ENCODE data around the gene SUSD6.
"Not testable (repeated sequence)": the region's sequence is repeated elsewhere in the genome, so short reads cannot be mapped to it uniquely, and the experiment has no call there.

SUSD6 gene

GRCh38 chr14:69713209-69713781 lies 101.9 kb downstream of the SUSD6 start:
- no peak for DNase-seq (ENCODE audit: low read depth)

DNA sequence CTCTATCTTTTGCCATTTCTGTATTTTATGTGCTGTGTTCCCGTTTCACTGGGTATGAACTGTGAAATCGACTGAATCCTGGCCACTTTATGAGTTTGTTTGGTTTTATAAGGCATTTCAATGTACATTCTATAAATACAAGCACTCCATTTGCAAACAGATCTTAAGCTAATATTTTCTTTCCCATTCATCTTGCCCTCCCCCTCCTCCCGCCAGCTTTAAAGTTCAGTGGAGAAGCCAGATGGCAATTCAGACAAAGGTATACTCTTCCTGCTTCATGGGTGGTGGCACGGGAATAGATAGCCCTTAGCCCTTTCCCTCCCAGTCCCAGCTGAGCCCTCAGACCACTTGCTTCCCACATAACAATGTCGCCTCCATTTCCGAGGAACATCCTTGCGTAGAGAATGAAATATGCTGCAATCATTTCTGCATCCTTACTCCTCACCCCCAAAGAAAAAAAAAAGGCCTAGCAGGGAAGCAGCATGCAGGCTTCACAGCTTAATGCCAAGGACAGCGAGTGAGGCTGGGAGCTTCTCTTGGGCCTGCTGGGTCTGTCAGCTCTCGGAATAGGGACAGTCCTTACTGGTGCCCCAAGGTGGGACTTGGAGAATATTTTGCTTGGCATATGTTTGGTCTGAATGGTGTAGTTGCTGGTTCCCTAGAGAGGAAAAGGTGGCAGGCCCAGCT lies 102.7 kb downstream of the SUSD6 start:
- no peak for DNase-seq (ENCODE audit: low read depth)

- DNase-seq (ENCODE audit: low read depth) = no peak
Measured at GRCh38 chr14:69715725-69716477, 104.5 kb downstream of the SUSD6 start.

DNA sequence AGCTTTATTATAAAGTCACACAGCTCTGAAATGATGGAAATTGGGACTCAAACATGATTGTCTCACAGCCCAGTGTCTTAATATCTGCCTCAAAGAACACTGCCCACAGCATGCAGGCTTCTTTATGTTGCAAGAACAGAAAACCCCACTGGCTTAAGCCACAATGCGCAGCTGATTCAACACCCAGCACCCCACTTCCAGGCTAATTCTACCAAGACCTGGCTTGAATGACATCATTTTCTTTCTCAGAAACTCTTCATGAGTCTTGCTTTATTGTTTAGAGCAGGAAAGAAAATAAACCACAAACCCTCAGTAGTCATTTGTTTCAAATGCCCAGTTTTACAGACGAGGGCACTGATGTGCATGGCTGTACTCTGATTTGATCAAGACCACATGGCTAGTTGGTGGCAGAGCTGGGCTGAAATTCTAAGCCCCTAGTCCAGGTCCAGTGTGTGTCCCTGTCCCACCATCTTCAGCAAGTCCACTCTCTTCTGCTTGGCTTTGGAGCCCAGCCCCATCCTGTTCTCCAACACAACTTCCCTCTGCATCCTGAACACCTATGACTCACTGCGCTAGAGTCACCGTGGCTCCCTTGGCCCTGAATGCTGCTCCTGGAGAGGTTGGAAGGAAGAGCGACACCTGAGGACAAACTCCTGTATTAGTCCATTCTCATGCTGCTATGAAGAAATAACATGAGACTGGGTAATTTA lies 105.2 kb downstream of the SUSD6 start:
- peak; percentile 17 for DNase-seq (ENCODE audit: low read depth)

GRCh38 chr14:69718614-69719013 lies 107.2 kb downstream of the SUSD6 start:
- not testable (repeated sequence) for DNase-seq (ENCODE audit: low read depth)

DNA sequence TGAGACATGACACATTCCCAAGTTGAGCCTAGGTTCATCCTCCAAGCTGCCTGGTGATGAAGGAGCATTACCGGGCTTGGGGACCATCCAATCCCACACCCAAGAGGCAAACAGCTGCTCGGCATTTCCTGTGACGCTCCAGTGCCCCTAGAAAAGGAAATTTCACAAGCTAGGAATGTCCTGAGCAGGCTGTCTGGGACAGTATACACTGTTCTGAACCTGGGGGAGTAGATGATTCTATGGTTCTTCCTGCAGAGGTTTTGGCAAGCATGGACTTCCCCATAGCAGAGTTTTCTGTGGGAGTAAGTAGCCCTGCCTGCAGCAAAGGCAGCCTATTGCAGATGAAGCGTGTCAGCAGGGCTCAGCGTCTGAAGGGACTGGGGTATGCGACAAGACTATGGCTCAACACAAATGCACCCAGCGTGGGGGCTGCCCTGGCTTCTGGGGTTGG lies 108.1 kb downstream of the SUSD6 start:
- DNase-seq (ENCODE audit: low read depth) = no peak

DNA sequence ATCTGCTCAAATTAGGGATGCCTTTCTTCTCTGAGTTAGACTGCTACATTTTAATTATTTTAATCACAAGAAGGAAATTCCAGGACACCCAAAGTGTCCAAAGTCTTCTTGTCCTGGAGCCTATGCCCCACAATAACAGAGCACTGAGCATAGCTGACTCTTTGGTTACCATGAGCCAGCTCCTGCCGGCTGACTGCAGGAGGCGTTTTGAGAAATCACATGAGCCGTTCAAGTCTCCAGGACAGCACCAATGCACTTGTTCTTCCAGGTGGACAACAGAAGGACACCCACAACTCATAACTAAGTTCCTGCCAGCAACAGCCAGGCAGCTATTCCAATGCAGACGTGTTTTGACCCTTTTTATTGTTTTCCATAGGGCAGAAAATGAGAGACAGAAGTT lies 109.5 kb downstream of the SUSD6 start:
- no peak for DNase-seq (ENCODE audit: low read depth)

- peak; percentile 55 for DNase-seq (ENCODE audit: low read depth)
Measured at GRCh38 chr14:69726761-69727511, 115.5 kb downstream of the SUSD6 start.

GRCh38 chr14:69727860-69728259 lies 116.5 kb downstream of the SUSD6 start:
- DNase-seq (ENCODE audit: low read depth) = no peak

DNA sequence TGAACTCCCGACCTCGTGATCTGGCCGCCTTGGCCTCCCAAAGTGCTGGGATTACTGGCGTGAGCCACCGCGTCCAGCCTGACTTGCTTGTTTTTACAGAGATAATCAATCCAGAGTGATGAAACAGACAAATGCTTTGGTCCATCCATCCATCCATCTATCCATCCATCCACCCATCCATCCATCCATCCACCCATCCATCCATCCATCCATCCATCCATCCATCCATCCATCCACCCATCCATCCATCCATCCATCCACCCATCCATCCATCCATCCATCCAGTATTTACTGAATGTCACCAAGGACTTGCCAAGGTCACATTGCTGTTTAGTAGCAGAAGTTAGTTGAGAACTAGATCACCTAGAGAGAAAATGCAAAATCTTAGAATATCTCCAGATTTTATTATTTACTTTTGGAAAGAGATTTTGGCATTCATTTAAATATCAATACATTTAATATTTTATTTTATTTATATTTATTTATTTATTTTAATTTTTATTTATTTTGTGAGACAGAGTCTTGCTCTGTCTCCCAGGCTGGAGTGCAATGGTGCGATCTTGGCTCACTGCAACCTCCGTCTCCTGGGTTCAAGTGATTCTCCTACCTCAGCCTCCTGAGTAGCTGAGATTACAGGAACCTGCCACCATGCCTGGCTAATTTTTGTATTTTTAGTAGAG lies 120.7 kb downstream of the SUSD6 start:
- not testable (repeated sequence) for DNase-seq (ENCODE audit: low read depth)

GRCh38 chr14:69736405-69736804 lies 125.0 kb downstream of the SUSD6 start:
- not testable (repeated sequence) for DNase-seq (ENCODE audit: low read depth)

DNA sequence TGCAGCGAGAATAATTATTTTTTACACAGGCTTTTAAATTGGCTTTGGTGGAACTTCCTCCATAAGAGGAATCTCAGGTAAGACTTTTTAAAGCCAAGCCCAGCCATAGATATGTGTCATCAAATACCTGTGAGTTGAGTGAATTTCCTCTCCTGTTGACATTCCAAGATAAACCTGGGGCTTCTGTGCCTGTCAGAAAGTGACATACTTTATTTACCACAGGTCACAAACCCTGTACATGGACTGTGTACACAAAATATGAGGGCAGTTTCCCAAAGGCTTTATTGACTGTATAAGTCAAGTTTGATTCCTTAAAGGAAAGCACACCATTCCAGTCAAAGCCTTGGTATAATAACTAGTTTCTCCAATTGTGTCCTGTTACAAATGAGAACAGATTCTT lies 129.7 kb downstream of the SUSD6 start:
- no peak for DNase-seq (ENCODE audit: low read depth)

DNA sequence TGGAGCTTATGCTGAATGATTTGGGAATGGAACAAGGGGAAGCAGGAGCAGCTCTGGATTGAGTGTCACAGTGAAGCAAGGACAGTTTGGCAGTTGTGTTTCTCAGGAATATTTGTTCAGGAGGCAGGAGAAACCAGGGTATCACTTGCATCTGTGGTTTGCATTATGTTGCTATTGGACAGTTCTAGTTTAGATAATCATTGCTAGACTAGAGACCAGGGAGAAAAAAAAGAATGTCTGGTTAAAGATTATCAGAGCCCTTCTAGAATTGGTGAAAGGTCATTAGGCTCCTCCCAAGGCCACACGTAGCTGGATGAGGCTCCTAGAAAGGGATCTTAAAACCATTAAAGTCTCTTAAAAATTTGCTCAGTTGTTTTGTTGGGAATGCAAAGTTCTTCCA lies 138.6 kb downstream of the SUSD6 start:
- no peak for DNase-seq (ENCODE audit: low read depth)

DNA sequence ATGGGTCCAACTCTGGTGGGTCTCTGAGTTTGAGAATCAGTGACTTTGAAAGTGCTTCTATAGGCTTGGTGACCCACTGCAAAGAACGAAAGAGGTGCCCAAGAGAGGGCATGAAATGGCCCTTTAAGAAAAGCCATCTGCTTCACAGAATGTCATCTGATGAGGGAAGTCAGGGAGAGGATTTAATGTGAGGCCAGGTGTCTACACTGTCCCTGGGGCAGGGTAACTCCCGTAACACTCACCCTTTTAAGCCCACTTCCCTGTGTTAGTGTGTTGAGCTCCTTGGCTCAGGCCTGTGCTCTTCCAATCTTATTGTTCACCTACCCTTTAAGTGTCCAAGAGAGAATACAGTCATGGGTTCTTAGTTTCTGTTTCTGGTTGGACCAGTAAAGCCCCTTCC lies 139.1 kb downstream of the SUSD6 start:
- DNase-seq (ENCODE audit: low read depth) = no peak

DNA sequence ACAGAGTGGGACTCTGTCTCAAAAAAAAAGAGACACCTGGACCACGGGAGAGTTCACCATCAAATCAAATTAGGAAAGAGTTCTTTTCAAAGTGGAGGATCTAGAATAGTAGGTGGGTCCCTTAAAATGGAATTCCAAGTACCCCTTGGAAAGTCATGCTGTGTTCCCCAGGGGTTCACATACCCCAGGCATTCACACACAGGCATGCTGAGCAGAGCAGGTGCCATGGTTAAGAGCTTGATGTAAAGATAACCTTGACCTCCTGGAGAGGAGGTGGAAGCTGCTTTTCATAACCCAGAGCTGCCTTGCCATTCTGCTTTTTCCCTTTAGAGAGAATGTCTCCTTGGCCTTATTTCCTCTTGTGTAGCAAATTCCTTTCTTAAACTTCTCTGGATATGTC lies 141.4 kb downstream of the SUSD6 start:
- DNase-seq (ENCODE audit: low read depth) = no peak

- no peak for DNase-seq (ENCODE audit: low read depth)
Measured at GRCh38 chr14:69753860-69754259, 142.5 kb downstream of the SUSD6 start.

- DNase-seq (ENCODE audit: low read depth) = no peak
Measured at GRCh38 chr14:69754487-69754886, 143.1 kb downstream of the SUSD6 start.

- DNase-seq (ENCODE audit: low read depth) = no peak
Measured at GRCh38 chr14:69755296-69755695, 143.9 kb downstream of the SUSD6 start.

- DNase-seq (ENCODE audit: low read depth) = no peak
Measured at GRCh38 chr14:69755784-69756183, 144.4 kb downstream of the SUSD6 start.

DNA sequence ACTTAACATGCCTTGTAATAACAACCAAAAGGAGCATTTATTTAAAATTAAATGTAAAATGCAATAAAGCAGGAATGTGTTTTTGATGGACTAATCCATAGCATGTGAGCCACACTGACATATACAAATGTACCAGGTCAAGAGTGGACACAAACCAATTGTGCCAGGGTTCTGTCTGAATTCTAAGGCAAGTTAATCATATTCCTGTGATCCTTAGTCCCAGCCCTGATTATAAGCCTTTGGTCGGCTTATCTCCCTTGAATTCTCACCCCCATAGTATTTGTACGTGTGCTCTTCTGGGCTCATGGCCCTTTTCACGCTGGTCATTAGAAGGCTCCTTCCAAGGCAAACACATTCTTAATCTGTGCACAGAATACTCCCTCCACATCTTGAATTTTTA lies 144.9 kb downstream of the SUSD6 start:
- no peak for DNase-seq (ENCODE audit: low read depth)

DNA sequence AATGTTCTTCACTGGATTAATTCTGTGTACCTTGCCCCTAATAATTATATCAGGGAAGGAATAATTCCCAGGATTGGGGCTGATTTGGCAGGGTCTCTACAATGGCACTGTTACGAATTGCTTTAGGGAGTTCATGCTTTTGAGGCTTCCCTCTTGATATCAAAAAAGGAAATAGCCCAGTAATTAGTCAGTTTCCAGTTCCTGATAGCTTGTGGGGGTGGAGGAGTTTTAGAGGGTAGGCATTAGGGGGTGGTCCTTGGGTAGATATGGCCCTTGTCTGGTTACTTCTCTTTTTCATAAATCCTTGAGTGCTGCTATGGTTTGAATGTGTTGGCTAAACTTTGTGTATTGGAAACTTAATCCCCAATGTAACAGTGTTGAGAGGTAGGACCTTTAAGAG lies 149.4 kb downstream of the SUSD6 start:
- DNase-seq (ENCODE audit: low read depth) = no peak
